Islet of Langerhans (tissue), 1 donor: ENCODE measurements around the gene SAMD4B.
"Not testable (repeated sequence)": the region's sequence is repeated elsewhere in the genome, so short reads cannot be mapped to it uniquely, and the experiment has no call there.

Experiments
- FAIRE-seq: peaks from one replicate; lab custom pipeline; 2011; peaks lifted over from hg19 to GRCh38; lab: Jason Lieb, UNC

Gene SAMD4B, protein sequence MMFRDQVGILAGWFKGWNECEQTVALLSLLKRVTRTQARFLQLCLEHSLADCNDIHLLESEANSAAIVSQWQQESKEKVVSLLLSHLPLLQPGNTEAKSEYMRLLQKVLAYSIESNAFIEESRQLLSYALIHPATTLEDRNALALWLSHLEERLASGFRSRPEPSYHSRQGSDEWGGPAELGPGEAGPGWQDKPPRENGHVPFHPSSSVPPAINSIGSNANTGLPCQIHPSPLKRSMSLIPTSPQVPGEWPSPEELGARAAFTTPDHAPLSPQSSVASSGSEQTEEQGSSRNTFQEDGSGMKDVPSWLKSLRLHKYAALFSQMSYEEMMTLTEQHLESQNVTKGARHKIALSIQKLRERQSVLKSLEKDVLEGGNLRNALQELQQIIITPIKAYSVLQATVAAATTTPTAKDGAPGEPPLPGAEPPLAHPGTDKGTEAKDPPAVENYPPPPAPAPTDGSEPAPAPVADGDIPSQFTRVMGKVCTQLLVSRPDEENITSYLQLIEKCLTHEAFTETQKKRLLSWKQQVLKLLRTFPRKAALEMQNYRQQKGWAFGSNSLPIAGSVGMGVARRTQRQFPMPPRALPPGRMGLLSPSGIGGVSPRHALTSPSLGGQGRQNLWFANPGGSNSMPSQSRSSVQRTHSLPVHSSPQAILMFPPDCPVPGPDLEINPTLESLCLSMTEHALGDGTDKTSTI

DNA sequence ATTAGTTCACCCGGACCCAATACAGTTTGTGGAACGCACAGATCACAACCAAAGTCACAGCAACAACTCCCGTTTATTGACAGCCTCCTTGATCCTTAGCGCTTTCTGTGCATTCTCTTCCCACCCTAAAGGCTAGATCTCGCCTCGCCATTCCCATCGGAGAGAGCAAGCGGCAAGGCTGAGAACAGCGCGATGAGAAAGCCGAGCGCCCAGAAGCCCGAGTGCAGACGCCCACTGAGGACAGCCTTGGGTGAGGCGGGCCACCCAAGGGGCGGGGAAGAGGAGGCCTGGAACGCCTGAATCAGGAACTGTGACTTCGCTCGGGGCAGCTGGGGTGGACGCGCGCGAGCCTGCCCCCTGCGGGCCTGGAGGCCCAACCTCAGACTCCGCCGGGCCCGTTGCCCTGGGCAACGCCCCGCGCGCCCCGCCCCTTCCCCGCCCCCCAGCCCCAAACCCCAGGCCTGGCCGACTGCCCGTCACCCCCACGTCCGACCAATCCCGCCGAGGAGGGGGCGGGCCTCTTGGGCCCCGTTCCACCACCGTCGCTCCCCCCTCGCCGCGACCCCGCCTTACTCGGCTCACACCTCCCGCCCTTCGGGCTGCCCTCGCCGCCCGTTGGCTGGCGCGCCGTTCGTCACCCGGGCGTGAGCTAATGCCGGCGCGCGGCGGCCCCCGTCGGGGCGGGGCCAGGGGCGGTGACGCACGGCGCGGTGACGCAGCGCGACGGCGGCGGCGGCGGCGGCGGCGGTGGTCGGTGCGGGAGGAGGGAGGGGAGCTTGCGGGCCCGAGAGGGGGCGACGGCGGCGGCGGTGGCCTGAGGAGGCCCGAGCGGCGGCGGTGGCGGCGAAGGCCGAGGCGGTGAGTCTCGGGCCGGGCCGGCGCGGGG is at the start of gene SAMD4B:
Gene SAMD4B, plus strand, starts transcription at position 703 of the 886 bp plus-strand sequence. CDS start 14,473 bp downstream, outside the sequence.
- FAIRE-seq, result no peak

DNA sequence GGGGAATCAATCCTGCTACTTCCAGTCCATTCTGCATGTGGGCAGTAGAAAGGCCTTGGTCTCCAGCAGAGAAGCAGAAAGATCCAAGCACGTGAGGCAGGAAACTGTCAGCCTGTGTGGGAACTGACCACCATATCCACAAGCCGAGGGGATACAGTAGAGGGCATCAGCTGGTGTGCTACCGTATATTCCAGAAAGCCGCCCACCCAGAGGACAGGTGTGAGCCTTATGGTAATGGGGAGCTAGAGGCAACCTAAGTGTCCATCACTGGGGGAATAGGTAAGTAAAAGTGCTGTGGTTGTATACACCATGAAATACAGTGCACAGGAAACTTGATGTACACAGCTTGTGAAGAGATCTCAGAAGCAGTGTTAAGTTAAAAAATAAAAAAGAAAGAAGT is 48.8 kb upstream of the SAMD4B start:
- no peak for FAIRE-seq

DNA sequence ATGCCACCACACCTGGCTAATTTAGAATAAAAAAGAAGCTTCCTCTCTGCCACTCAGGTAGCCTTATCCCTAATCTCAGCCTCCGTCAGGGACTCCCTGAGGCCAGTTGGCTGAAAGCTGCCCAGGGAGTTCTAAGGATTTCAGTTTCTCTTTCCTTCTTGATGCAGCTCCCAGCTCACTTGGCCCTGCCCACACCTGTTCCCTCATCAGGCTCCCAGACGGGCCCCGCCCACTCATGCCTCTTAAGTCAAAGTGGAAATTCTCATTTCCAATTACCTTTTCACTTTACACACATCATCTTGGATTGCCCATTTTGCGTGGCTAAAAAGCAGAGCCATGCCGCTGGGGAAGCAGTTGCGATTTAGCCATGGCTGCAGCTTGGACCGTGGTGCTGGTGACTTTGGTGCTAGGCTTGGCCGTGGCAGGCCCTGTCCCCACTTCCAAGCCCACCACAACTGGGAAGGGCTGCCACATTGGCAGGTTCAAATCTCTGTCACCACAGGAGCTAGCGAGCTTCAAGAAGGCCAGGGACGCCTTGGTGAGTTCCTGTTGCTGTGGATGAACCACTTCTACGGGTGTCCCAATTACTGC is 46.1 kb upstream of the SAMD4B start, which contains the start of gene IFNL1:
Gene IFNL1, plus strand, starts transcription at position 353 of the 591 bp plus-strand sequence. Its CDS starts 15 bp downstream, at position 368.
- no peak for FAIRE-seq

DNA sequence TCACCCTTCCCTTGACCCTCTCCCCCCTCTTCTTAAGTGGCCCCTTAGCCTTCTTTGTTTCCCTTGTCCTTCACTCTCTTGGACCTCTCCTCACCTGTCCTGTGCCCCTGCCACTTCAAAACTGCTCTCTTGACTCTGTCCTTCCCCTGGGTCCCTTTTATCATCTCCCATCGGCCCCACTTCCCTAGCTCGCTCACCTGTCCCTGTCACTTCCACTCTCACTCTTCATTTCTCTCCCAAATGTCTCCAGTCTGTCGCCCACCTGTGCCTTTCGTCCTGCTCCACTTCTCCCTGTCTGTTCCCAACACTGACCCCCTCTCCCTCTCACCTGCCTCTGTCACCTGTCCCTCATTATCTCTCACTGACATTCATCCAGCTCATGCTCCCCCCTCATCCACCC is 45.3 kb upstream of the SAMD4B start:
- no peak for FAIRE-seq

GRCh38 chr19:39297931-39298634 is 44.1 kb upstream of the SAMD4B start:
- FAIRE-seq, result no peak

GRCh38 chr19:39299404-39299803 is 42.8 kb upstream of the SAMD4B start:
- FAIRE-seq, result no peak

DNA sequence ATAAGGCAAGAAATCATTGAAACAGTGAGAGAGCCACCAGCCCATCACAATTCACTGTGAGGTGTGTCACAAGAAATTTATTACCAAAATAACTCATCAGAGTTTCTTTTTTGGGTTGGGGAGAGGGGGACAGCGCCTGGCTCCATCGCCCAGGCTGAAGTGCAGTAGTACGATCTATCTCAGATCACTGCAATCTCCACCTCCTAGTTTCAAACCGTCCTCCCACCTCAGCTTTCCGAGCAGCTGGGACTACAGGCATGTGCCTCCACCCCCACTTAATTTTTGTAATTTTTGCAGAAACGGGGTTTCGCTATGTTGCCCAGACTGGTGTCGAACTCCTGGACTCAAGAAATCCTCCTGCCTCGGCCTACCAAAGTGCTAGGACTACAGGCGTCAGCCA is 42.4 kb upstream of the SAMD4B start:
- FAIRE-seq, result no peak

DNA sequence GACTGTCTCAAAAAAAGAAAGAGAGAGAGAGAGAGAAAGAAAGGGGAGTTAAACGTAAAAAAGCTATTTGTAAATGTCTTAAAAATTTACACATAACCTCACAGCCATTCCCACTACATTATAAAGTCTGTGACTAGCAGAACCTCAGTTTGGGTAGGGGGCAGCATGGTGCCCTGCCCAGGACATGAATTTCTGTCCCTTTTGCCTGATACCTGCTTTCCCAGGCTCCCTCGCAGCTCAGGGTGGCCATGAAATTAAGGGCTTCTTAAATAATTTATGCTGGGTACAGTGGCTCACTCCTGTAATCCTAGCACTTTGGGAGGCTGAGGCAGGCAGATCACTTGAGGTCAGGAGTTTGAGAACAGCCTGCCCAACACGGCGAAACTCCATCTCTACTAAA is 41.2 kb upstream of the SAMD4B start:
- FAIRE-seq, result no peak

DNA sequence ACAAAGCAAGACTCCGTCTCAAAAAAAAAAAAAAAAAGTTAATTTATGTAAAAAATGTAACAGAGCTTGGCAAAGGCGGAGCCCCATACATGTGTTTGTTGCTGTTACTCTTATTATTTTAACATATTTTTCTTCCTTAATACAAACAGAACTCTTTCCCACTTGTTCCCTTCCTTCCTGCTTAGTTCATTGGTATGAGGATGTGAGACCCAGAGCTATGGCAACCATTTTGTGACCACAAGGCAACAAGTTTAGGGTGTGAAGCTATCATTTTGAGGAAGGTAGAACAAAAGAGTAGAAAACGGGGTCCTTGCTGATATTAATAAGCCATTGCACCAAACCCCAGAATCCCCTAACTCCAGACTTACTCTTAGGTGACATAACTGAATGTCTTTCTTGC is 40.7 kb upstream of the SAMD4B start:
- FAIRE-seq, result no peak

GRCh38 chr19:39303373-39304184 is 38.6 kb upstream of the SAMD4B start:
- FAIRE-seq, result no peak

GRCh38 chr19:39304185-39304513 is 38.1 kb upstream of the SAMD4B start:
- FAIRE-seq, result no peak

DNA sequence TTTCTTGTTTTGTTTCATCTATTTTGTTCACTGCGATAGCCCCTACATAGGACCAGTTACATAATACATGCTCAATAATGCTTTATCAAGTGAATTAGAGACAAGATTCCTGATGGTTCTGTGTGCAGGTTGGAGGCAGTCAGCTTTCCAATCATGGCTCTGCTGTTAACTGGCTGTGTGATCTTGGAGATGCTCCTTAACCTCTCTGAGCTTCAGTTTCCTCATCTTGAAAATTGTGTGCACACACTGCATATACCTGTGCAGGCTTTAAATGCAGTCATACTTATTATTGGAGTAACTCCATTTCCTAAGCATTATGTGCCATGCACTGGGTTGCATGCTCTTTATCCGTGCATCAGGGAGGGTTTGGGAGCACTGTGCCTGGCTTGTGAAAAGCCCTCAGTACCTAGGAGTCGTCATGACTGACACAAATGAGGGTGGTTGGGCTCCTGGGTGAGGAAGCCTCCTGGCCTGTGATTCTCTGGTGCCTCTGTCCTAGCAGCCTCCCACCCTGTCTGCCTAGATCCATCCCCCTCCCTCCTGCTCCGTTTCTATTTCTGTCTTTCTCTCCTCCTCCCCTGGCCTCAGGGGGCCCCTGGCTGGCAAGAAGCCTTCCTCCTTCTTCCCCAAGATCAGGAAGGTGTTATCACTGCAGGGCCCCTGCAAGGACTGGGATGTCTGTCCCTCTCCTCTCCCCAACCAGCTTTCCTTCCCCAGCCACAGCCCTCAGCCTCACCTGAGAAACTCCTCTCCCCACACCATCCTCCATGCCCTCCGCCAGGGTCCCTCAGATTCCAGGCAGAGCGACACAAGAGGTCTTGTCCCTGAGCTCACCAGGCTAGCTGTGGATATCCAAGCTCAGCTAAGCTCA is 37.3 kb upstream of the SAMD4B start:
- no peak for FAIRE-seq

- no peak for FAIRE-seq
Measured at GRCh38 chr19:39306075-39306474, 36.1 kb upstream of the SAMD4B start.

DNA sequence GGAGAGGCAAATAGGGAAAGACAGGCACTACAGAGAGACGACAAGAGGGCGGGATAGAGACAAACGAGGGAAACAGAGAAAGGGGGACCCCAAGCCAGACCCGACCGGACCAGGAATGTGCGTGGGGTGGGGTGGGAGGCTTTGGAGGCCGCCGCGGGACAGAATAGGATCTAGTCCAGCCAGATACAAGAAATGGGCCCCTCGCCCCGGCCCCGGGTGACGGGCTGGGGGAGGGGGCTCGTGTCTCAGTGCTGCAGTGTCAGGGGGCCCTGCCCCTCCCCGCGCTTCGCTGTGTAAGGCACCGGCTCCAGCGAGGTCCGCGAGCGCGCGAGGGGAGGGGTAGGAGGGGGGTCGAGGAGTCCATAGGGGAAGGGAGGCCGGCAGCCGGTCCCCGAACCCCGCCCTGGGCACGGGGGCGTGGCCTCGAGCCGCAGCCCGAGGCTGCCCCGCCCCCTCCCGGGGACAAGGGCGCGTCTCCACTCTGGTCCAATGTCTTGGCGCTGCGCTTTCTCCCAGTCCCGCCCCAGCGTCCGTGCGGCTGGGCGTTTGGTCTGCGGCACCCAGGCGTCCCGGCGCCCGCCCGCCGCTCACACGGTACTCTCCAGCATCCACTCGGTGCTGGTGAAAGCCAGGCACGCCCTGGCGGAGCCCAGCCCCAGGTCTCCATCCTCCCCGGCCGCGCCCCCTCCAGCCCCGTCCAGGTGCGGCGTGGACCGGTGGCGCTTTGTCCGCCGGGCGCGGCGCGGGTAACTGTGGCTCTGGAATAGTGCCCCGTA is 35.0 kb upstream of the SAMD4B start:
- FAIRE-seq, result no peak

GRCh38 chr19:39307822-39308530 is 34.2 kb upstream of the SAMD4B start:
- FAIRE-seq, result no peak

GRCh38 chr19:39308531-39309304 is 33.5 kb upstream of the SAMD4B start:
- FAIRE-seq, result no peak

- not testable (repeated sequence) for FAIRE-seq
Measured at GRCh38 chr19:39309305-39309670, 32.9 kb upstream of the SAMD4B start.
